KG1 (cell line): ENCODE measurements around the gene PRR4.

Experiments
- DNase-seq: peaks from one replicate; lab custom pipeline; 2025; lab: John Stamatoyannopoulos, UW

The PRR4 gene

GRCh38 chr12:10849425-10849878, at the start of gene PRR4:
Gene PRR4, minus strand, starts transcription at chr12:10849475. Its CDS starts 38 bp downstream, at chr12:10849437.
- DNase-seq: no peak

GRCh38 chr12:10896854-10897253, 47.6 kb upstream of the PRR4 start:
- no peak for DNase-seq

- no peak for DNase-seq
Observed at GRCh38 chr12:10891937-10892336, 42.7 kb upstream of the PRR4 start.

GRCh38 chr12:10889226-10889625, 40.0 kb upstream of the PRR4 start:
- no peak for DNase-seq

- DNase-seq: no peak
Observed at GRCh38 chr12:10884086-10884725, 34.9 kb upstream of the PRR4 start, which contains the start of gene PRH1. Gene PRH1, minus strand, starts transcription at chr12:10884255. Its CDS starts 38 bp downstream, at chr12:10884217.

- no peak for DNase-seq
Observed at GRCh38 chr12:10873378-10873777, 24.1 kb upstream of the PRR4 start.

GRCh38 chr12:10867381-10867780, 18.1 kb upstream of the PRR4 start:
- DNase-seq: no peak

GRCh38 chr12:10863512-10864218, 14.4 kb upstream of the PRR4 start:
- DNase-seq: no peak

GRCh38 chr12:10861366-10861765, 12.1 kb upstream of the PRR4 start:
- DNase-seq: no peak

- DNase-seq: no peak
Observed at GRCh38 chr12:10855807-10856206, 6.5 kb upstream of the PRR4 start.

- no peak for DNase-seq
Observed at GRCh38 chr12:10853776-10854175, 4.5 kb upstream of the PRR4 start.

GRCh38 chr12:10851243-10851858, 2.1 kb upstream of the PRR4 start:
- no peak for DNase-seq

- DNase-seq: no peak
Observed at GRCh38 chr12:10847744-10848143, 1.5 kb downstream of the PRR4 start.

- DNase-seq: no peak
Observed at GRCh38 chr12:10842862-10843261, 6.4 kb downstream of the PRR4 start.

GRCh38 chr12:10838461-10838860, 10.8 kb downstream of the PRR4 start:
- no peak for DNase-seq

- DNase-seq: no peak
Observed at GRCh38 chr12:10829994-10830393, 19.3 kb downstream of the PRR4 start.

GRCh38 chr12:10826258-10826657, 23.0 kb downstream of the PRR4 start, which contains the start of gene TAS2R10:
Gene TAS2R10, minus strand, starts transcription at chr12:10826358. Its CDS starts 89 bp downstream, at chr12:10826269.
- DNase-seq: no peak

GRCh38 chr12:10824957-10825356, 24.3 kb downstream of the PRR4 start:
- no peak for DNase-seq

GRCh38 chr12:10811883-10812536, 37.3 kb downstream of the PRR4 start:
- no peak for DNase-seq

GRCh38 chr12:10810068-10810467, 39.2 kb downstream of the PRR4 start, which contains the start of gene TAS2R9:
Gene TAS2R9, minus strand, starts transcription at chr12:10810168. Its CDS starts 93 bp downstream, at chr12:10810075.
- DNase-seq: no peak

GRCh38 chr12:10807186-10807585, 42.1 kb downstream of the PRR4 start, which contains the start of gene TAS2R8:
Gene TAS2R8, minus strand, starts transcription at chr12:10807286. Its CDS starts 306 bp downstream, at chr12:10806980.
- no peak for DNase-seq

- no peak for DNase-seq
Observed at GRCh38 chr12:10802587-10802986, 46.7 kb downstream of the PRR4 start, which contains the start of gene TAS2R7. Gene TAS2R7, minus strand, starts transcription at chr12:10802627. Its CDS starts 57 bp downstream, at chr12:10802570.
